HEK293T (cell line): ENCODE data around the gene TNNC2.

Source experiments
- CTCF ChIA-PET: fragments of 350-600 bp; formaldehyde crosslinking; extraction: SDS; loops from one replicate; lab custom pipeline; 2021; ENCODE audit warnings: antibody characterized with exemption, inconsistent platforms; lab: Yijun Ruan, JAX
- POLR2A ChIA-PET: fragments of 350-600 bp; formaldehyde crosslinking; extraction: SDS; loops from one replicate; lab custom pipeline; 2020; ENCODE audit warnings: antibody characterized with exemption, inconsistent platforms; lab: Yijun Ruan, JAX
- DNase-seq: peaks from one replicate; pipeline ENCODE4 v3.0.0; 2012; ENCODE audit warnings: mixed read lengths; ENCODE audit errors: extremely low spot score
- ARNT ChIP-seq: fragments of 450-650 bp; IDR thresholded peaks from 2 replicates; pipeline ENCODE4 v1.6.1; 2017; ENCODE audit warnings: mild to moderate bottlenecking
- BHLHE40 ChIP-seq: fragments of 450-650 bp; IDR thresholded peaks from 2 replicates; pipeline ENCODE4 v1.6.1; 2016; ENCODE audit warnings: mild to moderate bottlenecking, moderate library complexity, borderline replicate concordance
- CTBP1 ChIP-seq: fragments of 450-650 bp; IDR thresholded peaks from 2 replicates; pipeline ENCODE4 v1.6.1; 2016; ENCODE audit warnings: borderline replicate concordance
- ELF4 ChIP-seq: fragments of 450-650 bp; IDR thresholded peaks from 2 replicates; pipeline ENCODE4 v1.6.1; 2017; ENCODE audit warnings: antibody characterized with exemption
- FOXA1 ChIP-seq: fragments of 450-650 bp; IDR thresholded peaks from 2 replicates; pipeline ENCODE4 v1.6.1; 2016; ENCODE audit warnings: mild to moderate bottlenecking
- FOXK2 ChIP-seq: fragments of 450-650 bp; IDR thresholded peaks from 2 replicates; pipeline ENCODE4 v1.6.1; 2016; ENCODE audit warnings: mild to moderate bottlenecking
- FOXM1 ChIP-seq: fragments of 450-650 bp; IDR thresholded peaks from 2 replicates; pipeline ENCODE4 v1.6.1; 2017; ENCODE audit warnings: mild to moderate bottlenecking, borderline replicate concordance
- HDGF ChIP-seq: fragments of 450-650 bp; IDR thresholded peaks from 2 replicates; pipeline ENCODE4 v1.6.1; 2017; ENCODE audit warnings: antibody characterized with exemption, borderline replicate concordance
- L3MBTL2 ChIP-seq: fragments of 450-650 bp; conservative IDR thresholded peaks from 2 replicates; pipeline ENCODE4 v1.6.1; 2016; ENCODE audit warnings: mild to moderate bottlenecking
- LEF1 ChIP-seq: fragments of 450-650 bp; IDR thresholded peaks from 2 replicates; pipeline ENCODE4 v1.6.1; 2017; ENCODE audit warnings: mild to moderate bottlenecking, borderline replicate concordance
- NFRKB ChIP-seq: fragments of 450-650 bp; IDR thresholded peaks from 2 replicates; pipeline ENCODE4 v1.6.1; 2016; ENCODE audit warnings: mild to moderate bottlenecking, moderate library complexity
- SP1 ChIP-seq: fragments of 450-650 bp; IDR thresholded peaks from 2 replicates; pipeline ENCODE4 v1.6.1; 2017
- SUZ12 ChIP-seq: fragments of 450-650 bp; IDR thresholded peaks from 2 replicates; pipeline ENCODE4 v1.6.1; 2016; ENCODE audit warnings: mild to moderate bottlenecking
- TARDBP ChIP-seq: fragments of 450-650 bp; IDR thresholded peaks from 2 replicates; pipeline ENCODE4 v1.6.1; 2016
- ZNF384 ChIP-seq: fragments of 450-650 bp; IDR thresholded peaks from 2 replicates; pipeline ENCODE4 v1.6.1; 2016
- TF ChIP-seq, protein P1 (sequence below): fragments of 450-650 bp; IDR thresholded peaks from 2 replicates; pipeline ENCODE4 v1.6.1; 2016

The TNNC2 gene

DNA sequence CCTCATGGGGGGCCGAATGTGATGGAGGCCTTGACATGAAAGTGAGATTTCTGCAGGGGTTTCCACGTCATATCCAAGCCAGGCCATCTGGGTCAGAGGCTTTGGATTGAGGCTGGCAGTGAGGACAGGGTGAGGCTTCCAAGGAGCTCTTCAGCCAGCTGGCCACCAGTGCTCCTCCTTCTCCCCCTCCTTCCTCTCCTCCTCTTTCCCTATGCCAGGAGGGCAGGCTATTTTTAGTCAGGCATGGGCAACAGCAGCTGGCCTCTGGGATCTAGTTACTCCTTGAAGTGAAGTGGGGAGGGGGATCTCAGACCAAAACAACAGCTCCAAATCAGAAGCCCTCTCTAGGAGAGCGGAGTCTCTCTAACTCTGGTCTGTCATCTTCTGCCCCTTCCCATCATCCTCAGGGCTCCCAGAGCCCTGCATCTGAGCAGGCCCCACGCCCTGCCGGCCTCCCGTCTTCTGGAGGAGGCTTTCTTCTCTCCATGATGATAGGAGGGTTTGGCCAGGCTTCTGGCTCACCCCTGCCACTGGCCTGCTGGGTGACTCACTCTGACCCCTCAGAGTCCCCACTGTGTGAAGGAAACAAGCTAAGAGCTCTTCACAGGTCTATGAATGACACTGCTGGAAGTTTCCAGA is 612 bp downstream of the TNNC2 start:
- DNase-seq = no peak
- POLR2A ChIA-PET = interaction anchor here (1.0 to 1.2 kb wide), 2 partner anchors 9 to 14 kb away, joined by 3 to 4 read pairs; partner anchors contain the start of gene UBE2C
- no peak for TF ChIP-seq TARDBP
- TF ChIP-seq HDGF = no peak
- CTCF ChIA-PET = no interaction called here

DNA sequence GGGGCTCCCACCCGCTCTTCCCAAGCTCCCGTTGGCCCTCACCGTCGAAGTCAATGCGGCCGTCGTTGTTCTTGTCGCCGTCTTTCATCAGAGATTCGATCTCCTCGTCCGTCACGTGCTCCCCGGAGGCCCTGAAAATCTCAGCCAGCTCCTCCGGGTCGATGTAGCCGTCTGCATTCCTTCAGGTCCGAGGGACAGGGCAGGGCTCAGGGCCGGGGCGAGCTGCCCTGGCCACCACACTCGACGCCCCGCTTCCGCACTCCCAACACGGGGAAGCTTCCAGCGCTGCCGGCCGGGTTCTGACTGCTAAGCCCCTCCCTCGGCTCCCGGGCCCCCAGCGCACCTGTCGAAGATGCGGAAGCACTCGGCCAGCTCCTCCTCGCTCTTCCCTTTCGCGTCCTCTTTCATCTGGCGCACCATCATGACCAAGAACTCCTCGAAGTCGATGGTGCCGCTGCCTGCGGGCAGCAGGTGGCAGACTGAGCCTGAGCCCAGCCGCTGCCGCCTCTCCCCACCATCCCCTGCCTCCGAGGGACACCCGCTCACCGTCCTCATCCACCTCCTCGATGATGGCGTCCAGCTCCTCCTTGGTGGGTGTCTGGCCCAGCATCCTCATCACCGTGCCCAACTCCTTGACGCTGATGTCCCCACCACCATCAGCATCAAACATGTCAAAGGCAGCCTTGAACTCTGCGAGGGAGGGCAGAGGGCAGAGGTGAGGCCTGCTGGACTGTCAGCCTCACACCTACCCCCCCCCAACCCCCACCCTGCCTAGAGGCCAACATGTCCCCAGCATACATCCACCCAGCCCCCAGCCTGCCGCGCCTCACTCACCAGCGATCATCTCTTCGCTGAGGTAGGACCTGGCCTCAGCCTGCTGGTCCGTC is 2.9 kb downstream of the TNNC2 start:
- DNase-seq = no peak
- ChIA-PET POLR2A (interaction anchor here (0.5 to 1.1 kb wide), 3 partner anchors 10 to 630 kb away, joined by 3 to 4 read pairs (median 3); partner anchors contain the start of genes ACOT8 and SNX21), CTCF (interaction anchor here (0.8 kb wide), 1 partner anchor 139 kb away, joined by 3 read pairs; no protein-coding TSS in a partner anchor)
- TF ChIP-seq ELF4 (no peak), ZNF384 (no peak), FOXA1 (no peak), NFRKB (no peak), TARDBP (no peak), SP1 (no peak), SUZ12 (no peak), ARNT (no peak), HDGF (no peak), L3MBTL2 (no peak), BHLHE40 (no peak), LEF1 (no peak)
- TF ChIP-seq, protein P1, sequence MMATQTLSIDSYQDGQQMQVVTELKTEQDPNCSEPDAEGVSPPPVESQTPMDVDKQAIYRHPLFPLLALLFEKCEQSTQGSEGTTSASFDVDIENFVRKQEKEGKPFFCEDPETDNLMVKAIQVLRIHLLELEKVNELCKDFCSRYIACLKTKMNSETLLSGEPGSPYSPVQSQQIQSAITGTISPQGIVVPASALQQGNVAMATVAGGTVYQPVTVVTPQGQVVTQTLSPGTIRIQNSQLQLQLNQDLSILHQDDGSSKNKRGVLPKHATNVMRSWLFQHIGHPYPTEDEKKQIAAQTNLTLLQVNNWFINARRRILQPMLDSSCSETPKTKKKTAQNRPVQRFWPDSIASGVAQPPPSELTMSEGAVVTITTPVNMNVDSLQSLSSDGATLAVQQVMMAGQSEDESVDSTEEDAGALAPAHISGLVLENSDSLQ = no peak

DNA sequence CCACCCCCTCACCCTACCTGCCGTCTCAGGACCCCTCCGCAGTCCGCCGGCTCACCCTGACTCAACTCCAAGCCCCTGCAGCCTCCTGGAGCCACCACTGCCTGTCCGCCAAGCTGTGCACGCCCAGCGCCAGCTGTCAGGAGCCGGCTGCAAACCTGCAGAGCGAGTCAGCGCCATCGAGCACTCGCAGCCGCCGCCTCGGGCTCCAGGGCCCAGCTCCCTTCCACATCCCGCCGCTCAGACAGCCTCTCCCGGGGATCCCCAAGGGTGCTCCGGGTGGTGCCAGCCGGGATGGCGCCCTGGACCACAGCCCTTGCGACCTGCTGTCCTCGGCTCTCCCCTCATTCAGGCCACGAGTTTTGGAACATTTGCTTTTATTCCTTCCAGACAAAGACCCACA is 4.3 kb downstream of the TNNC2 start:
- TF ChIP-seq SUZ12 = no peak
- no peak for TF ChIP-seq LEF1
- TF ChIP-seq ELF4 = no peak
- no peak for TF ChIP-seq BHLHE40
- ChIA-PET POLR2A (interaction anchor here (0.8 to 1.0 kb wide), 2 partner anchors 10 to 148 kb away, joined by 3 to 6 read pairs; partner anchors contain the start of gene UBE2C), CTCF (interaction anchor here (0.8 kb wide), 1 partner anchor 42 kb away, joined by 4 read pairs; no protein-coding TSS in a partner anchor)
- DNase-seq = no peak

DNA sequence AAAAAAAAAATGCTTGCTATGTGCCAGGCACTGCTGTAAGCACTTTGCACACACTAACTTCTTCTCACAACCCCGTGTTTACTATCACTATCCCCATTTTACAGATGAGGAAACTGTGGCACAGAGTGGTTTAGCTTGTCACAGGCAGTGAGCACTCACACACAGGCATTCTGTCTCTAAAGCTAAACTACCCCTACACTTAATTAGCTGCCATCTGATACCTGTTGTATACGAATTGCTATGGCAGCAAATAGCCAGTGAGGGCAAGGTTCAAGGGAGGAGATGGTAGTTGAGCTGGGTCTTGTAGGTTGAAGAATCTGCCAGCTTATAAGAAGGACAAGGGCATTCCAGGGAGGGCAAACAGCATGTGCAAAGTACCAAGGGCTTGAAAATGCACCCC is 5.2 kb downstream of the TNNC2 start:
- POLR2A ChIA-PET = interaction anchor here (0.8 to 1.0 kb wide), 3 partner anchors 9 to 149 kb away, joined by 3 to 6 read pairs (median 3); partner anchors contain the start of genes SNX21 and UBE2C
- CTCF ChIA-PET = no interaction called here
- TF ChIP-seq NFRKB = no peak
- TF ChIP-seq CTBP1 = no peak
- TF ChIP-seq FOXA1 = no peak
- TF ChIP-seq LEF1 = no peak
- TF ChIP-seq BHLHE40 = no peak
- TF ChIP-seq, protein P1 = no peak
- TF ChIP-seq SP1 = no peak
- TF ChIP-seq ARNT = no peak
- no peak for TF ChIP-seq HDGF
- no peak for TF ChIP-seq ELF4
- TF ChIP-seq FOXK2 = no peak
- TF ChIP-seq FOXM1 = no peak
- TF ChIP-seq ZNF384 = no peak
- no peak for DNase-seq

GRCh38 chr20:45819466-45819865 is 7.6 kb downstream of the TNNC2 start:
- no peak for DNase-seq
- POLR2A ChIA-PET = no interaction called here
- TF ChIP-seq TARDBP (no peak), SUZ12 (no peak), CTBP1 (no peak), LEF1 (no peak), FOXK2 (no peak)
- CTCF ChIA-PET = no interaction called here

DNA sequence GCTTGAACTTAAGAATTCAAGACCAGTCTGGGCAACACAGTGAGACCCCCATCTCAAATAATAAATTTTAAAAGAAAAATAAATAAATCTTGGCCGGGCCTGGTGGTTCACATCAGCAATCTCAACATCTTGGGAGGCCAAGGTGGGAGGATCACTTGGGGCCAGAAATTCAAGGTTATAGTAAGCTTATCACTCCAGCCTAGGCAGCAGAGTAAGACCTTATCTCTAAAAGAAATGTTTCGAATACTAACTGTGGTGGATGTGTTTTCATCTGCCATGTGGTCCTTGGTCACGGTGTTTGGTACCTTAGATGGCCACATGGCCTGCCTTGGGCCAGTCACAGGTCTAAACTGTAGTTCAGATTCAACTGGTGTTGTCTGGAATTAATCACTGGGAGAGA is 8.9 kb downstream of the TNNC2 start:
- no peak for DNase-seq
- TF ChIP-seq SP1 (no peak), TARDBP (no peak), FOXM1 (no peak), LEF1 (no peak), CTBP1 (no peak), L3MBTL2 (no peak), BHLHE40 (no peak), FOXK2 (no peak), FOXA1 (no peak), ZNF384 (no peak), HDGF (no peak), SUZ12 (no peak)
- TF ChIP-seq, protein P1 = no peak
- ChIA-PET CTCF (no interaction called here), POLR2A (interaction anchor here (1.0 kb wide), 1 partner anchor 8 kb away, joined by 3 read pairs; no protein-coding TSS in a partner anchor)
